NCI-H510A (cell line): Measurements from ENCODE around the gene GSK3A.
"Not testable (repeated sequence)": the region's sequence is repeated elsewhere in the genome, so short reads cannot be mapped to it uniquely, and the experiment has no call there.

Source experiments
- DNase-seq: peaks from one replicate; lab custom pipeline; 2025; lab: John Stamatoyannopoulos, UW

Gene GSK3A

GRCh38 chr19:42268704-42269477, 26.5 kb upstream of the GSK3A start, which contains the start of gene CIC:
Gene CIC (plus strand): TSS chr19:42269252. CDS start chr19:42271784, 2,532 bp downstream.
- peak; percentile 99 for DNase-seq

GRCh38 chr19:42268142-42268703, 25.8 kb upstream of the GSK3A start:
- DNase-seq = peak; percentile 98

GRCh38 chr19:42267644-42268141, 25.3 kb upstream of the GSK3A start:
- DNase-seq = no peak

GRCh38 chr19:42266928-42267603, 24.7 kb upstream of the GSK3A start:
- DNase-seq = not testable (repeated sequence)

DNA sequence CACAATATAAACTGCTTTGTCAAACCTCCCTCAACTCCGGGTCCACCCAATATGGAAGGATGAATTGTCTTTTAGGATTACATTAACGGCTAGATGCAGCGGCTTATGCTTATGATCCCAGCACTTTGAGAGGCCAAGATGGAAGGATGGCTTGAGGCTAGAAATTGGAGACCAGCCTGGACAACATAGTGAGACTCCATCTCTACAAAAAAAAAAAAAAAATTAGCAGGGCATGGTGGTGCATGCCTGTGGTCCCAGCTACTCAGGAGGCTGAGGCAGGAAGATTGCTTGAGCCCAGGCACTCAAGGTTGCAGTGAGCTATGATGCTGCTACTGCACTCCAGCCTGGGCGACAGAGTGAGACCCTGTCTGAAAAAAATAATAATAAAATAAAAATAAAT, 23.7 kb upstream of the GSK3A start:
- DNase-seq = not testable (repeated sequence)

GRCh38 chr19:42261763-42262162, 19.4 kb upstream of the GSK3A start:
- DNase-seq = no peak

DNA sequence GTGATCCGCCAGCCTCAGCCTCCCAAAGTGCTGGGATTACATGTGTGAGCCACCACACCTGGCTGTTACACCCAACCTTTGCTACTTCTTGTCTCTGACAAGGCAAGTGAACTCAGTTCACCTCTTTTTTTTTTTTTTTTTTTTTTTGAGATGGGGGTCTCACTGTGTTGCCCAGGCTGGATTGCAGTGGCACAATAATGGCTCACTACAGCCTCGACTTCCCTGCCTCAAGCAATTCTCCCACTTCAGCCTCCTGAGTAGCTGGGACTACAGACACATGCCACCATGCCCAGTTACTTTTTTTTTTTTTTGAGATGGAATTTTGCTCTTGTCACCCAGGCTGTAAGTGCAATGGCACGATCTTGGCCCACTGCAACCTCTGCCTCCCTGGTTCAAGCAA, 15.4 kb upstream of the GSK3A start:
- DNase-seq = not testable (repeated sequence)

DNA sequence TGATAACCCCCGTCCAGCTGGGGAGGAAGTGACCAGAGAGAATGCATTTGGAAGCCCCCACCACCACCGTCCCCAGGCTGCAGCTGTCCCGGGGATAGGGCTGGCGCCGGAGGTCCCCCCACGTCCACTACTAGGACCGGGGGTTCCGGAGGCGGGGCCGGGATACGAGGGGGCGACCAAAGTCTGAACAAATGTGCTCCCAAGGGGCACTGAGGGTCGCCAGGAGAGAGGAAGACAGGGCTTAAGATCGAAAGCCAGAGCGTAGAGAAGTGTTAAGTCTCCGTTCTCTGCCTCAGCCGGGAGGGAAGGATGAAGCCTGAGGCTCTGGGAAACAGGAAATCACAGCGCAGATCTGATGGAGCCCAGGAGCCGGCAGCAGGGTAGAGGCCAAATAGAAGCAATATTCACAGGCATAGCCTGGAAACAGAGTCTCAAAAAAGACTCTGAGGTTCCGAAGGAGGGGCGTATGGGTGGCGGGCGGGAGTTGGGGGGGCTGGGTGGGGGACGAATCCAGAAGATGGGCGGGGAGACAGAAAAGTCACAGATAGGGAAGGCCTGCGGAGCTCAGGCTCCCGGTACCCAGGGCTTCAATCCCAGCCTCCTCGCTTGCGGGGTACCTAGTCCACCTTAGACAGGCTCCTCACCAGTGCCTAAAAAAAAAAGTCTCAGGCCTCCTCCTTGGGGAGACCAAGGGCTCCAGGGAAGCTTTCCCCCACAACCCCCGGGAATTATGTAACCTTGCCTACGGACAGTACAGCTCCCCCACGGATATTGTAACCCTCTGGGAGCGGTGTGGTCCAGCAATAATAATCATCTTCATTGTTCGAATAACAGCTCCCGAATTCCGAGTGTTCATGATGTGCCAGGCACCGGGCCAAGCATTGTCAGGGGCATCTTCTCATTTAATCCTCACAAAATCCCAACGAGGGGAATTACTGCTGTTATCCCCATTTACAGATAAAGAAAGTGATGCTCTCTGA, 13.7 kb upstream of the GSK3A start:
- no peak for DNase-seq

GRCh38 chr19:42254850-42255765, 12.7 kb upstream of the GSK3A start, which contains the start of gene ERF:
Gene ERF (minus strand): TSS chr19:42255128. CDS start chr19:42254999, 129 bp downstream.
- peak; percentile 88 for DNase-seq

GRCh38 chr19:42254089-42254849, 11.9 kb upstream of the GSK3A start:
- no peak for DNase-seq

DNA sequence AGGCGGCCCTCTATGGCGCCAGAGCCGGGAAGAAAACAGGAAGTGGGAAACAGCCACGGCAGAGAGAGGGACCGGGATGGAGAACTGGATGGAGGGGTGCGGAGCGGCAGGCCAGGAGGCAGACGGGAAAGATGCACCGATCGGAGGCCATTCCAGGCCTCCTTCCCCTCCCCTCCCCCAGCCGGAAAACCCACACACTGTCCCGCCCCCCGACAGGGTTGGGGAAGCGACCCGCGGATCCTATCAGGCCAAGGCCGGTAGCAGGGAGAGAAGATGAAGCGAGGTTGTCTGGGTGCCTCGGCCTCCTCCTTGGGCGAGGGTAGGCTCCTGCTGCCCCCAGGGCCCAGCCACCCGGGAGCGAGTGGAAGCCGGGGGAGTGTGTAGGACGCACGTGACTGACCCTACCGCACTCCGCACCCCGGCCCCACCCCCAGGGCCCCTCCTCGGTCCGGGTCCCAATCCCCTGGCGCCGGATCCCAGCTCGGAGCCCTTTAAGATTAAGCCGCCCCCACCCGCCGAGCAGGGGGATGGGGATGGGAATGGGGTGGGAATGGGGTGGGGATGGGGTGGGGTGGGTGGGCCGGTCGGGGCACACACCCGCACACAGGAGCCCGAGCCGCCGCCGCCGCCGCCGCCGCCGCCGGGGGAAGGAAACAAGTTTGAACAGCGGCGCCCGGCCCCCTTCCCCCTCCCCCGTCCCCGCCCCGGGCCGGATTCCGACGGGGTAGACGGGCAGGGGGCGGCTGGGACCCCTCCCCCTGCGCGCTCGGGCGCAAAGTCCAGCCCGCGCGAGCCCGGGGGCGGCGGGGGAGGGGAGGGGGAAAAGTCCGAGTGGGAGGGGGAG, 11.1 kb upstream of the GSK3A start:
- no peak for DNase-seq

GRCh38 chr19:42252365-42253244, 10.2 kb upstream of the GSK3A start:
- DNase-seq = no peak

DNA sequence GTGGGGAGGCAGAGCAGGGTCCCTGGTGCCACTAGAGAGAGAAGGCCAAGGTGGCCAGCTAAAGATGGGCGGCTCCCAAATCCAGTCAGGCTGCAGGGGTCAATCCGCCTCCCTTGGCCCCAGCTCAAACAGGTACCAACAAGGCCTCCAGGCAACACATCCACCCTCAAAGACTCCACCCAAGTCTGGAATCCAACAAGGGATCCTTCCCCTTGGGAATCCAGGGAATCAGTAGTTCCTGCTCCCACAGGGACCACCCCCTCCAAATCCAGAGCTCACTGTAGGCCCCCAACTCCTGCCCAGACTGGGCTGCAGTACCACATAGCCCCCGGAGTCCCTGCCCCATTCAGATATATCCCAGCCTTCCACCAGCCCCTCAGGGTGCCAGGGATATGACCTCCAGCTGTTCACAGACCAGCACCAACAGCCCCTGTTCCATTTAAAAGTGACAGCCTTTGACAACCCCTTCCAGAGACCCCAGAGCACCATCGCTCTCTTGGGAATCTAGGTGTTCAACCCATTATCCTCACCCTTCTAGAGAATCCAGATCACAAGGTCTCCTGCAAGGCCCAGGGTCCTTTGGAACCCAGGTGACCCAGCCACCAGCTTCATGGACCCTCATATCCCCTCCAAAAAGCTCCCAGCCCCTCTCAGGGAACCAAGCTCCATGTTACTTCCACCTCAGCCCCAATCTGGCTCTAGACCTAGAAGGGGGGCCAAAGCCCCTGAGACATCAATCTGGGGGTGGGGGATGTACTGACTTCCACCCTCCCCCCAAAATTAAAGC, 9.4 kb upstream of the GSK3A start:
- no peak for DNase-seq

- DNase-seq = no peak
Observed at GRCh38 chr19:42250666-42251531, 8.5 kb upstream of the GSK3A start.

DNA sequence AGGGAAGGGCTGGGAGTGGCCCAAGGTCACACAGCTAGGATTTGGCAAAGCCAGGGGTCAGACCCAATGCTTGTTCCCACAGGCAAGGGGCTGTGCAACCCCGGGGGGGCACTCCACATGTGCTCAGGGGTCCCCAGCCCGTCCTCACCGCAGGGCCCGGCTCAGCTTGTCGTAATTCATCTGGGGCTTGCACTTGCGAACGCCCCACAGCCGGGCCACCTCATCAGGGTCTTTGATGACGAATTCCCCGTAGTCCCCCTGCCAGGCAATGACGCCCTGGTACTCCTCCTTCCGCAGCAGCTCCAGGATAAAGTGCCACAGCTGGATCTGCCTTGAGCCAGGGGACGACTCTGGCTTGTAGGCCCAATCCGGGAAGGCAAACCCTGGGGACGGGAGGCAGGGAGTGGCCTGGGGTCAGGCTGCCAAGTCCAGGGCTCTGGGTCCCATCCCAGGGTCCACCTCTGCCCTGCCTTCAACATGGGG, 7.8 kb upstream of the GSK3A start:
- no peak for DNase-seq

GRCh38 chr19:42249769-42250168, 7.4 kb upstream of the GSK3A start:
- no peak for DNase-seq
